Measurements from ENCODE around the gene KIRREL3. TPM values are rescaled to one million over a fixed set of nuclear protein-coding genes. Genes with fewer than 3 reads are reported as not detected.

KIRREL3 gene
- total and polyA plus RNA-seq, 9 of the 15 experiments (the other 6 are each of a cell fraction or from before 2014, with no cell fraction given): 0.04 to 0.10 TPM; not detected in 7

GRCh38 chr11:127002669-127003259, 2.2 kb upstream of the KIRREL3 start (continued):
- no peak for TF ChIP-seq SIN3A (IDR thresholded peaks at IDR 0.05; ENCODE audit: borderline replicate concordance in 2 of 2, control insufficient read depth in 1 of 2, low read depth in 2 of 2, low read length in 2 of 2)

DNA sequence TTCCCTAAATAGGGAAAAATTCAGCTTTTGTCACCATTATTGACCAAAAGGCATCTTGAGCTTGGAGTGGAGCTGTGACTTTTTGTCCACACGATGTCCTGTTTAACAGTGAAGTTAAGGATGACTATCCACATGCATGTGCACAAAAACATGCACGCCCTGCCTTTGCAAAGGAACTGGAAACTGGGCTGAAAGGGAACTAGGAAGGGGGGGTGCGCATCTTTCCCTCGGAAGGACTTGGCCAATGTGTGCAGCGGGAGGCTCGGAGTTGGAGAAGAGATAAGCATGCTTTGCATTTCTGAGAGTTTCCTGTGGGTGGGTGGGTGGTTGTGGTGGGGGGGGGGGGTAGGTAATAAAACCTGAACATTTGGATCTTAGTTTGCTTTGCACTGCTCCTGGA, 411 bp upstream of the KIRREL3 start:
- H3K4me3 ChIP-seq: no peak overlapping the region
- DNase-seq (ENCODE audit: extremely low read depth in 1 of 4, low spot score in 3 of 4): no peak
- ChIA-PET POLR2A (no interaction called here), CTCF (ENCODE audit: low intra/inter-chr PET ratio) (no interaction called here)
- no peak overlapping the region for H2AFZ ChIP-seq (ENCODE audit: low read depth, low read length)
- in situ Hi-C loops (cut with MboI): no loop called here
- H3K9ac ChIP-seq (ENCODE audit: insufficient read depth in 1 of 2, low read depth in 2 of 2, low read length in 2 of 2): no peak overlapping the region
- H3K27ac ChIP-seq (ENCODE audit: extremely low read depth, low read depth, low read length): no peak overlapping the region
- WGBS (ENCODE audit: insufficient coverage, low coverage, missing lambda C conversion rate): 0% methylated on average over 6 of the region's 6 CpGs
- no peaks in the 10 kb centered on the region for H3K9me1 ChIP-seq (ENCODE audit: control insufficient read depth, insufficient read depth, low read length)
- intact Hi-C loops (cut with micrococcal nuclease): no loop called here
- no peaks in the 10 kb centered on the region for H3K79me2 ChIP-seq (ENCODE audit: control insufficient read depth, insufficient read depth, low read length)
- ATAC-seq: no peak
- peaks cover 0 to 4% of the 10 kb centered on the region in 2 experiments; a peak in 1 of 5 replicates for H3K4me1 ChIP-seq (replicated peaks in 1 of 2; ENCODE audit: control insufficient read depth in 2 of 2, insufficient read depth in 2 of 2, low read length in 2 of 2)
- no peak overlapping the region for H3K4me2 ChIP-seq (ENCODE audit: insufficient read depth, low read length)
- H4K20me1 ChIP-seq (replicated peaks; ENCODE audit: control insufficient read depth, insufficient read depth, low read length): no peaks in the 10 kb centered on the region
- no peaks in the 10 kb centered on the region for H3K36me3 ChIP-seq (ENCODE audit: control insufficient read depth, insufficient read depth, low read length)
- H3K27me3 ChIP-seq (ENCODE audit: control insufficient read depth in 2 of 2, insufficient read depth in 2 of 2, low read length in 2 of 2): peaks cover 15 to 24% of the 10 kb centered on the region in 2 experiments; a peak in 3 of 5 replicates
- H3K9me3 ChIP-seq (replicated peaks; ENCODE audit: control insufficient read depth, insufficient read depth, low read depth, low read length): no peaks in the 10 kb centered on the region
- FAIRE-seq: no peak
- BruUV-seq (replicated peaks): no TSS peak
- TF ChIP-seq FOXM1 (IDR thresholded peaks at IDR 0.05; ENCODE audit: low read depth) (no peak), FOXM1 (CRISPR knock-in tag; IDR thresholded peaks at IDR 0.05; ENCODE audit: low read depth) (no peak), RBBP5 (IDR thresholded peaks at IDR 0.05; ENCODE audit: borderline replicate concordance, insufficient read depth, low read length, poor library complexity, severe bottlenecking) (no peak), ATF7 (IDR thresholded peaks at IDR 0.05) (no peak), PURB (CRISPR knock-in tag; IDR thresholded peaks at IDR 0.05; ENCODE audit: low read depth) (no peak), ZNF174 (CRISPR knock-in tag; IDR thresholded peaks at IDR 0.05) (no peak), POLR2H (tag; IDR thresholded peaks at IDR 0.05; ENCODE audit: low read depth) (no peak)
- TF ChIP-seq, protein P1, sequence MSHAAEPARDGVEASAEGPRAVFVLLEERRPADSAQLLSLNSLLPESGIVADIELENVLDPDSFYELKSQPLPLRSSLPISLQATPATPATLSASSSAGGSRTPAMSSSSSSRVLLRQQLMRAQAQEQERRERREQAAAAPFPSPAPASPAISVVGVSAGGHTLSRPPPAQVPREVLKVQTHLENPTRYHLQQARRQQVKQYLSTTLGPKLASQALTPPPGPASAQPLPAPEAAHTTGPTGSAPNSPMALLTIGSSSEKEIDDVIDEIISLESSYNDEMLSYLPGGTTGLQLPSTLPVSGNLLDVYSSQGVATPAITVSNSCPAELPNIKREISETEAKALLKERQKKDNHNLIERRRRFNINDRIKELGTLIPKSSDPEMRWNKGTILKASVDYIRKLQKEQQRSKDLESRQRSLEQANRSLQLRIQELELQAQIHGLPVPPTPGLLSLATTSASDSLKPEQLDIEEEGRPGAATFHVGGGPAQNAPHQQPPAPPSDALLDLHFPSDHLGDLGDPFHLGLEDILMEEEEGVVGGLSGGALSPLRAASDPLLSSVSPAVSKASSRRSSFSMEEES (CRISPR knock-in tag; IDR thresholded peaks at IDR 0.05): no peak

Measured in K562 (cell line).